ENCODE measurements around the gene GGTLC1. TPM values are rescaled to one million over a fixed set of nuclear protein-coding genes. Genes with fewer than 3 reads are reported as not detected.
A peak's percentile ranks its signal among the peaks of the same experiment; 100 is the strongest.

Gene GGTLC1
- total and polyA plus RNA-seq, 4 donors, result 4.2 to 98.4 (median 17.5) TPM

- WGBS, 2 donors, result 59 to 60% methylated on average over 2 of the region's 2 CpGs
- no peaks in the 10 kb centered on the region for H3K36me3 ChIP-seq (ENCODE audit: control insufficient read depth in 4 of 4, insufficient read depth in 4 of 4, low read length in 4 of 4)
- no peaks in the 10 kb centered on the region for H3K4me1 ChIP-seq (ENCODE audit: control insufficient read depth in 5 of 5, insufficient read depth in 5 of 5, low read length in 5 of 5)
- H3K4me3 ChIP-seq, result no peak overlapping the region
- H3K27me3 ChIP-seq (ENCODE audit: control insufficient read depth in 3 of 3, insufficient read depth in 3 of 3, low read length in 2 of 3), result no peaks in the 10 kb centered on the region
- TF ChIP-seq, protein P1, sequence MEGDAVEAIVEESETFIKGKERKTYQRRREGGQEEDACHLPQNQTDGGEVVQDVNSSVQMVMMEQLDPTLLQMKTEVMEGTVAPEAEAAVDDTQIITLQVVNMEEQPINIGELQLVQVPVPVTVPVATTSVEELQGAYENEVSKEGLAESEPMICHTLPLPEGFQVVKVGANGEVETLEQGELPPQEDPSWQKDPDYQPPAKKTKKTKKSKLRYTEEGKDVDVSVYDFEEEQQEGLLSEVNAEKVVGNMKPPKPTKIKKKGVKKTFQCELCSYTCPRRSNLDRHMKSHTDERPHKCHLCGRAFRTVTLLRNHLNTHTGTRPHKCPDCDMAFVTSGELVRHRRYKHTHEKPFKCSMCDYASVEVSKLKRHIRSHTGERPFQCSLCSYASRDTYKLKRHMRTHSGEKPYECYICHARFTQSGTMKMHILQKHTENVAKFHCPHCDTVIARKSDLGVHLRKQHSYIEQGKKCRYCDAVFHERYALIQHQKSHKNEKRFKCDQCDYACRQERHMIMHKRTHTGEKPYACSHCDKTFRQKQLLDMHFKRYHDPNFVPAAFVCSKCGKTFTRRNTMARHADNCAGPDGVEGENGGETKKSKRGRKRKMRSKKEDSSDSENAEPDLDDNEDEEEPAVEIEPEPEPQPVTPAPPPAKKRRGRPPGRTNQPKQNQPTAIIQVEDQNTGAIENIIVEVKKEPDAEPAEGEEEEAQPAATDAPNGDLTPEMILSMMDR (IDR thresholded peaks at IDR 0.05; ENCODE audit: control extremely low read depth, extremely low read depth), result no peak
- H3K9me3 ChIP-seq (ENCODE audit: control insufficient read depth in 4 of 4, insufficient read depth in 3 of 4, low read length in 3 of 4), result no peaks in the 10 kb centered on the region
- no peak for DNase-seq
- ATAC-seq (ENCODE audit: insufficient read depth, low FRiP score), result no peak
- no peak overlapping the region for H3K9ac ChIP-seq (ENCODE audit: insufficient read depth in 1 of 2, low read length in 2 of 2)
- H3K27ac ChIP-seq (ENCODE audit: low read depth in 1 of 2, low read length in 1 of 2), result no peak overlapping the region
Observed at GRCh38 chr20:23939063-23939462, 49.5 kb downstream of the GGTLC1 start.

- H3K4me1 ChIP-seq (ENCODE audit: control insufficient read depth in 5 of 5, insufficient read depth in 5 of 5, low read length in 5 of 5), result no peaks in the 10 kb centered on the region
- DNase-seq, result no peak
- no peak overlapping the region for H3K27ac ChIP-seq (ENCODE audit: low read depth in 1 of 2, low read length in 1 of 2)
- no peak overlapping the region for H3K9ac ChIP-seq (ENCODE audit: insufficient read depth in 1 of 2, low read length in 2 of 2)
- TF ChIP-seq, protein P1 (IDR thresholded peaks at IDR 0.05; ENCODE audit: control extremely low read depth, extremely low read depth), result no peak
- no peak overlapping the region for H3K4me3 ChIP-seq
- H3K36me3 ChIP-seq (ENCODE audit: control insufficient read depth in 4 of 4, insufficient read depth in 4 of 4, low read length in 4 of 4), result no peaks in the 10 kb centered on the region
- 89% methylated on average over 2 of the region's 2 CpGs for WGBS, 2 donors
- no peaks in the 10 kb centered on the region for H3K9me3 ChIP-seq (ENCODE audit: control insufficient read depth in 4 of 4, insufficient read depth in 3 of 4, low read length in 3 of 4)
- ATAC-seq (ENCODE audit: insufficient read depth, low FRiP score), result no peak
- H3K27me3 ChIP-seq (ENCODE audit: control insufficient read depth in 3 of 3, insufficient read depth in 3 of 3, low read length in 2 of 3), result no peaks in the 10 kb centered on the region
Observed at GRCh38 chr20:23938118-23938438, 50.5 kb downstream of the GGTLC1 start.

DNA sequence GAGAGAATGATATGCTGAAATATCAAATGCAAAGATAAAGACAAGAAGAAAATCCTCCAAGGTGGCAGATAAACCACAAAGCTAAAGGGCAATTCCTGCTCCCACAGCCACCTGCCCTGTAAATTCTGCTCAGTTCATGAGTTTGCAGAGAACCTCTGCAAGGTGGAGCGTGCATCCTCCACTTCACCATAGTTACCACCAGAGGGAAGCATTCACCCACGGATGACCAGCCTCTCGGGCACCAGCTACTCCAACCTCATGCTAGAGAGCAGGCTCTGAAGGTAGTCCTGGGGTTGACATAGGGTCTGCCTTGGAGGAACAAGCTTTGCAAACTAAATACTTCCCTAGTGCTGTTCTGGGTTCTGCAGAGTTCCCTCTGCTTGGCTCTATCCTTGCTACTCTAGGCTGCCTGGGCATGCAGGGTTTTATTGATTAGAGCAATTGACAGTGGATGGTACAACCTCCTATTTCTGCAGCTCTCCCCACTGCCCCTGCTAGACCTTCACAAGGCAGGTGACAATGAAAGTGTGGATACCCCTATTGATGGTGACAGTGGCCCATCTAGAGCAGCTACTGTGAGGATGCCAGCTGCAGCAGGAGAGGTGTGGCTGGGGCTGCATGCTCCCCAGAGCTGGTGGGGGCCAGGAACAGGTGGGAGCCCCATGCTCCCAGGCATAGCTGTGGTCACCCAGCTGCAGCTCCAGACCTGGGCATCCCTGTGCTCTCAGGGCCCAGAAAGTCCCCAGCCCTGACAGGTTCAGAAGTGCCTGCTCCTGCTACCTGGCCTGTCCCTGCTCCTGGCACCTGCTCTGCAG lies 51.1 kb downstream of the GGTLC1 start:
- no peaks in the 10 kb centered on the region for H3K9me3 ChIP-seq (ENCODE audit: control insufficient read depth in 4 of 4, insufficient read depth in 3 of 4, low read length in 3 of 4)
- DNase-seq (peak; percentile 73 to 79 (median 73)), ATAC-seq (ENCODE audit: insufficient read depth, low FRiP score) (peak; percentile 89)
- H3K36me3 ChIP-seq (ENCODE audit: control insufficient read depth in 4 of 4, insufficient read depth in 4 of 4, low read length in 4 of 4), result no peaks in the 10 kb centered on the region
- H3K27me3 ChIP-seq (ENCODE audit: control insufficient read depth in 3 of 3, insufficient read depth in 3 of 3, low read length in 2 of 3), result no peaks in the 10 kb centered on the region
- TF ChIP-seq, protein P1 (IDR thresholded peaks at IDR 0.05; ENCODE audit: control extremely low read depth, extremely low read depth), result peak; percentile 71
- H3K4me1 ChIP-seq (ENCODE audit: control insufficient read depth in 5 of 5, insufficient read depth in 5 of 5, low read length in 5 of 5), result no peaks in the 10 kb centered on the region
- 0 to 2% methylated on average over 3 of the region's 3 CpGs for WGBS, 2 donors
- no peak overlapping the region for H3K27ac ChIP-seq (ENCODE audit: low read depth in 1 of 2, low read length in 1 of 2)
- H3K9ac ChIP-seq (ENCODE audit: insufficient read depth in 1 of 2, low read length in 2 of 2), result no peak overlapping the region
- no peak overlapping the region for H3K4me3 ChIP-seq

Small RNA genes within 50 kb of the gene (small RNA-seq; reads per million reads assigned to genes)
- not detected for gene AL133466.1 (ENCODE audit: low replicate concordance)

Other genes starting within 250 kb of the GGTLC1 start
- gene CST1, start 237.8 kb downstream of the GGTLC1 start, total RNA-seq, result not detected
- not detected for gene CST1, start 237.8 kb downstream of the GGTLC1 start, polyA plus RNA-seq
- under 1 TPM in 1 of 2 donors, not detected in 1; 0.28 TPM for gene CST2, start 162.1 kb downstream of the GGTLC1 start, total RNA-seq
- 1 to 10 TPM in 1 of 2 donors, under 1 TPM in 1; 0.31 to 1.1 TPM for gene CST2, start 162.1 kb downstream of the GGTLC1 start, polyA plus RNA-seq
- gene CST5, start 109.0 kb downstream of the GGTLC1 start, total RNA-seq, result under 1 TPM in 1 of 2 donors, not detected in 1; 0.37 TPM
- under 1 TPM; 0.55 to 0.65 TPM for gene CST5, start 109.0 kb downstream of the GGTLC1 start, polyA plus RNA-seq

Measured in lung (tissue), 13 donors.